ENCODE measurements around the gene ZNF565. TPM values are rescaled to one million over a fixed set of nuclear protein-coding genes. Genes with fewer than 3 reads are reported as not detected.

Gene ZNF565
- total RNA-seq, 1 experiment from 2014 or later = 4.8 TPM

- no CpG with 5 or more reads among the region's 10 CpGs for WGBS (ENCODE audit: extremely low coverage, insufficient read length, low lambda C conversion rate)
- no peaks in the 10 kb centered on the region for H3K79me2 ChIP-seq (ENCODE audit: insufficient read depth, low read length)
- peak; percentile 32 for DNase-seq
- H3K23me2 ChIP-seq (ENCODE audit: insufficient read length, low read depth, low read length, poor library complexity, severe bottlenecking) = no peaks in the 10 kb centered on the region
- no peaks in the 10 kb centered on the region for H3K9me3 Mint-ChIP-seq
- H2BK20ac ChIP-seq (ENCODE audit: low read depth, low read length, poor library complexity, severe bottlenecking) = no peak overlapping the region
- H2BK12ac ChIP-seq (ENCODE audit: insufficient read length, low read depth, low read length) = no peak overlapping the region
- H3K27me3 ChIP-seq (ENCODE audit: insufficient read depth, low read length) = no peaks in the 10 kb centered on the region
- peaks cover 4% of the 10 kb centered on the region; the same call in 1 of the 2 replicates for H3K4me1 ChIP-seq (ENCODE audit: insufficient read depth, low read length)
- H3K4me3 Mint-ChIP-seq = no peak overlapping the region
- H3T11ph ChIP-seq (ENCODE audit: low read length) = no peak overlapping the region
- H2BK5ac ChIP-seq (ENCODE audit: insufficient read length, low read length) = no peak overlapping the region
- H3K79me1 ChIP-seq (ENCODE audit: insufficient read depth, low read depth, low read length, poor library complexity, severe bottlenecking) = no peaks in the 10 kb centered on the region
- H3K9ac ChIP-seq (ENCODE audit: extremely low read depth, insufficient read length, low read length) = no peak overlapping the region
- H4K5ac ChIP-seq (ENCODE audit: insufficient read length, low read depth, low read length) = peak overlapping the region; percentile 23
- H4K8ac ChIP-seq (replicated peaks; ENCODE audit: insufficient read length, low read depth, low read length) = no peak overlapping the region
- H3K56ac ChIP-seq (ENCODE audit: insufficient read length, low read depth, low read length) = no peak overlapping the region
- H3K9me3 ChIP-seq (ENCODE audit: control insufficient read depth, low read depth, low read length) = no peaks in the 10 kb centered on the region
- no peak overlapping the region for H3K4me2 ChIP-seq (ENCODE audit: insufficient read depth, insufficient read length, low read length)
- no peak overlapping the region for H3K23ac ChIP-seq (ENCODE audit: insufficient read length, low read depth, low read length)
- H2AK5ac ChIP-seq (ENCODE audit: insufficient read length, low read length) = no peak overlapping the region
- no peak for TF ChIP-seq CTCF (conservative IDR thresholded peaks at IDR 0.05)
- H3K18ac ChIP-seq (ENCODE audit: insufficient read length, low read depth, low read length) = no peak overlapping the region
- no peaks in the 10 kb centered on the region for H3K27me3 Mint-ChIP-seq (ENCODE audit: low read depth)
- H4K91ac ChIP-seq (ENCODE audit: insufficient read length, low read depth, low read length) = no peak overlapping the region
- H2AFZ ChIP-seq (ENCODE audit: low read length) = no peak overlapping the region
- no peaks in the 10 kb centered on the region for H4K20me1 ChIP-seq (ENCODE audit: control insufficient read depth, insufficient read depth, insufficient read length)
- H2BK15ac ChIP-seq (ENCODE audit: low read depth, low read length) = no peak overlapping the region
- H3K4ac ChIP-seq (ENCODE audit: low read depth, low read length) = no peak overlapping the region
- H3K27ac Mint-ChIP-seq = peak overlapping the region; percentile 12 to 50 (median 41); a peak in 4 of 7 replicates
- H3K4me1 Mint-ChIP-seq = peaks cover 6 to 17% of the 10 kb centered on the region in 2 experiments; a peak in 3 of 4 replicates
- no peaks in the 10 kb centered on the region for H3K36me3 Mint-ChIP-seq (ENCODE audit: insufficient read depth in 1 of 3, low read depth in 3 of 3)
- no peak overlapping the region for H2BK120ac ChIP-seq (ENCODE audit: low read depth, low read length, poor library complexity, severe bottlenecking)
- peak overlapping the region; percentile 32 for H3K27ac ChIP-seq (ENCODE audit: insufficient read length, low read depth, low read length)
- no peak overlapping the region for H3K14ac ChIP-seq (ENCODE audit: insufficient read depth, low read length)
Measured at GRCh38 chr19:36183245-36183628, 31.2 kb downstream of the ZNF565 start.
